Upper lobe of left lung (tissue), 4 donors: Measurements from ENCODE around the gene ACAN.

Source experiments
- CTCF ChIP-seq, 6 experiments: fragments of 450-650 bp in 4 of 6; fragments of 200-600 bp in 2 of 6; sonication (generic) in 2 of 6; IDR thresholded peaks; one replicate each; pipeline ENCODE4 v1.5.1; 2016 to 2019; ENCODE audit warnings: antibody characterized with exemption in 6 of 6
- POLR2A ChIP-seq, 4 donors: fragments of 450-650 bp; IDR thresholded peaks; one replicate each; pipeline ENCODE4 v1.5.1; 2016 to 2017; ENCODE audit warnings: antibody characterized with exemption in 4 of 4, mild to moderate bottlenecking in 2 of 4

DNA sequence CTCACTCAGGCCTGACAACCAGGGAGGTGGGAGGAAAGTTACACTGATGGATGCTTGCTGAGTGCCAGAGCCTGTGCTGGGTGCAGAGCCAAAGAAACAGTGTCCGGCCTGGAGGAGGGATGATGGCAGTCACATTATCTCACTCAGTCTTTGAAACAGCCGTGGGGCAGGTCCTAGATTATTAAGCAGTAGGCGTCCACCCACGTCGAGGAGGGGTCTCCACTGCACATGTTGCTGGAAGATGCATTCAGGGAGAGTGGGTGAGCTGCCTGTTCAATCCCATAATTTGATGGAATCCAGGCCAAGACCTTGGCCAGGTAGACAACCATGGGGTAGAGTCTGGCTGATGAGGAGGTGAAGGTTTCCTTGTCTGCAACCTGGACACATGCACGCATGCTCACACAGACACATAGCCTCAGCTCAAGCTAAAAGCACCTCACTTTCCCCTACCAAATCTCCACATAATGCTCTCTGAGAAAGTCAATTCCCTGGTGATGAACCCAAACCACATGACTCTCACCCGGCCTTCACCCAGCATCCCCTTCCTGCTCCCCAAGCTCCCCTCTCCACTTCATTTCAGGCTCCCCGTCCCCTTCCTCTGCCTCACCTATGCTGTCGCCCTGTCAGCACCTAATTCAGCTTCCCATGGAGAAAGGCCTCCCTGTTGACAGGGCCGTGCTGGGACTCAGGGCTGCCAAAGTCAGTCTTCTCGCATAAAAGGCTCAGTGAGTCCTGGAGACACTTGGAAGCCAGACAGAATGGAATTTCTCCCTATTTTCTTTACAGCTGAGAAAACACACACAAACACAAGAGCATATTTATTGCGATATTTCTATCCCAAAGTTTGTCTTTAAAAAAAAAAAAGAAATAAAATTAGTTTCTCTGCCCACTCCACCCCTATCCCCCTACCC is 29.8 kb downstream of the ACAN start:
- TF ChIP-seq POLR2A (IDR thresholded peaks at IDR 0.05) (no peak), CTCF (IDR thresholded peaks at IDR 0.05) (no peak)
